Activated CD8-positive, alpha-beta T cell treated with anti-CD3 and anti-CD28 coated beads for 36 hours (primary cell): Measurements from ENCODE around the gene DRC3. TPM values are rescaled to one million over a fixed set of nuclear protein-coding genes. Genes with fewer than 3 reads are reported as not detected.

Experiments used
- ATAC-seq: fragments of 200-7000 bp; cut with Tn5 transposase; one replicate; pipeline ENCODE4 v1.10.0; 2021; ENCODE audit warnings: mild to moderate bottlenecking, moderate library complexity
- CTCF ChIA-PET: fragments of 350-600 bp; sonication (Branson Sonifier 250); formaldehyde crosslinking; loops from one replicate; lab custom pipeline; 2021; ENCODE audit warnings: antibody characterized with exemption; lab: Charles Lee
- POLR2A ChIA-PET: fragments of 350-600 bp; sonication (Branson Sonifier 250); formaldehyde crosslinking; loops from one replicate; lab custom pipeline; 2021; ENCODE audit warnings: antibody characterized with exemption; lab: Charles Lee
- DNase-seq: peaks from one replicate; pipeline ENCODE4 v3.0.0-alpha.2; 2020
- H3K27ac Mint-ChIP-seq: one replicate; pipeline ENCODE4 v1.8.0; 2021; ENCODE audit warnings: mild to moderate bottlenecking, mixed read lengths
- H3K27me3 Mint-ChIP-seq: one replicate; pipeline ENCODE4 v1.8.0; 2021; ENCODE audit warnings: mixed read lengths
- H3K36me3 Mint-ChIP-seq: one replicate; pipeline ENCODE4 v1.8.0; 2021; ENCODE audit warnings: low read depth, mixed read lengths
- H3K4me1 Mint-ChIP-seq: one replicate; pipeline ENCODE4 v1.8.0; 2021; ENCODE audit warnings: low read depth, mixed read lengths
- H3K4me3 Mint-ChIP-seq: one replicate; pipeline ENCODE4 v1.8.0; 2021; ENCODE audit warnings: mild to moderate bottlenecking, moderate library complexity, mixed read lengths
- H3K9me3 Mint-ChIP-seq: one replicate; pipeline ENCODE4 v1.8.0; 2021; ENCODE audit warnings: mixed read lengths
- intact Hi-C: fragments of 100-400 bp; cut with micrococcal nuclease; formaldehyde crosslinking; loops from one replicate; pipeline ENCODE4 v1.10.0; 2022
- total RNA-seq, 2 experiments: library from RNA; stranded (reverse); gene quantifications; one replicate each; pipeline ENCODE4 v1.2.3, GENCODE V29; 2021
- TF ChIP-seq, protein P1 (sequence below): fragments of 200-600 bp; IDR thresholded peaks from one replicate; pipeline ENCODE4 v1.8.0; 2022; ENCODE audit warnings: antibody characterized with exemption, mild to moderate bottlenecking

Gene DRC3
- total RNA-seq, 2 experiments from 2014 or later = 0.25 TPM; not detected in 1

DNA sequence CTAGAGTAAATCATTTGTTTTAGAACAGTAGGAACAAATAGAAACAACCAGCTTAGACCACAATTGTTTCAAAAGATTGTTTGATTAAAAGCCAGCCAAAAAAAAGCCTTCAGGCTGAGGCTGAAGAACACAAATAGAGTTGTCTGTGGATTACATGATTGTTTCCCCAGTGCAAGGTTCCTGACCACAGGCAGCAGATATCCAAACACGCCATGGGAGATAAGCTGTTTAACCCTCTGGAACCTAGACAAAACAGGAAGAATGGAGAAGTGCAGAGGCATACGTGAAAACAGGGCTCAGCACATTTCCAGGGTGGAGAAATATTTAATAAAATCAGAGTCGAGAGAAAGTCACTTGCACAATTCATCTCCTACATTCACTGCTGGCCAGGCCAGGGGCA lies 45.3 kb downstream of the DRC3 start:
- ChIA-PET POLR2A (interaction anchor here (1.4 kb wide), 1 partner anchor 9 kb away, joined by 3 read pairs; no protein-coding TSS in a partner anchor), CTCF (no interaction called here)
- ATAC-seq = no peak
- Mint-ChIP-seq H3K4me3 (no peak overlapping the region), H3K27me3 (no peaks in the 10 kb centered on the region), H3K9me3 (no peaks in the 10 kb centered on the region), H3K27ac (no peak overlapping the region), H3K4me1 (peaks cover 6% of the 10 kb centered on the region), H3K36me3 (peaks cover 3% of the 10 kb centered on the region)
- DNase-seq = no peak
- TF ChIP-seq, protein P1, sequence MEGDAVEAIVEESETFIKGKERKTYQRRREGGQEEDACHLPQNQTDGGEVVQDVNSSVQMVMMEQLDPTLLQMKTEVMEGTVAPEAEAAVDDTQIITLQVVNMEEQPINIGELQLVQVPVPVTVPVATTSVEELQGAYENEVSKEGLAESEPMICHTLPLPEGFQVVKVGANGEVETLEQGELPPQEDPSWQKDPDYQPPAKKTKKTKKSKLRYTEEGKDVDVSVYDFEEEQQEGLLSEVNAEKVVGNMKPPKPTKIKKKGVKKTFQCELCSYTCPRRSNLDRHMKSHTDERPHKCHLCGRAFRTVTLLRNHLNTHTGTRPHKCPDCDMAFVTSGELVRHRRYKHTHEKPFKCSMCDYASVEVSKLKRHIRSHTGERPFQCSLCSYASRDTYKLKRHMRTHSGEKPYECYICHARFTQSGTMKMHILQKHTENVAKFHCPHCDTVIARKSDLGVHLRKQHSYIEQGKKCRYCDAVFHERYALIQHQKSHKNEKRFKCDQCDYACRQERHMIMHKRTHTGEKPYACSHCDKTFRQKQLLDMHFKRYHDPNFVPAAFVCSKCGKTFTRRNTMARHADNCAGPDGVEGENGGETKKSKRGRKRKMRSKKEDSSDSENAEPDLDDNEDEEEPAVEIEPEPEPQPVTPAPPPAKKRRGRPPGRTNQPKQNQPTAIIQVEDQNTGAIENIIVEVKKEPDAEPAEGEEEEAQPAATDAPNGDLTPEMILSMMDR = no peak
- intact Hi-C loops = no loop called here

DNA sequence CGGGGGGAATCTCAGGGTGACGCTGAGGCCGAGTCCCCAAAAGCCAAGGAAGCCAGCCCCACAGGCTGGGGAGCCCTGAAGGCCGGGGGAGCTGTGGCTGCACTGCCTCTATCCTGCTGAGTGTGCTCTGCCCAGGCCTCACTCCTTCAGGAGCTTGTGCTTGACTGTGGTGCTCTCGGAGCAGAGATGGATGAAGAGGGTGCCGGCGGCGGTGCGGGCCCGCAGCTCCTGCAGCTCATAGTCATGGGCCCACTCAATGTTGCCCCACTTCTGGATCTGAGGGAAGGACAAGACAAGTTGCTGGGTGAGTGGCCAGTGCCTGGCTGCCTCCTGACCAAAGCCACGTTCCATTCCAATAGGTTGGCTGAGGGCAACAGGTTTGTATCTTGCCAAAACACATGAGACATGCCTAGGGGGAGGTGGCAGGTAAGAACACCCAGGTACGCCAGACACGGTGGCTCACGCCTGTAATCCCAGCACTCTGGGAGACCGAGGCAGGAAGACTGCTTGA lies 45.8 kb downstream of the DRC3 start:
- H3K4me3 Mint-ChIP-seq = no peak overlapping the region
- intact Hi-C loops = no loop called here
- no peak overlapping the region for H3K27ac Mint-ChIP-seq
- POLR2A ChIA-PET = no interaction called here
- H3K27me3 Mint-ChIP-seq = no peaks in the 10 kb centered on the region
- peaks cover 6% of the 10 kb centered on the region for H3K36me3 Mint-ChIP-seq
- H3K9me3 Mint-ChIP-seq = no peaks in the 10 kb centered on the region
- TF ChIP-seq, protein P1 = no peak
- ATAC-seq (no peak), DNase-seq (no peak)
- peaks cover 6% of the 10 kb centered on the region for H3K4me1 Mint-ChIP-seq
- CTCF ChIA-PET = no interaction called here

DNA sequence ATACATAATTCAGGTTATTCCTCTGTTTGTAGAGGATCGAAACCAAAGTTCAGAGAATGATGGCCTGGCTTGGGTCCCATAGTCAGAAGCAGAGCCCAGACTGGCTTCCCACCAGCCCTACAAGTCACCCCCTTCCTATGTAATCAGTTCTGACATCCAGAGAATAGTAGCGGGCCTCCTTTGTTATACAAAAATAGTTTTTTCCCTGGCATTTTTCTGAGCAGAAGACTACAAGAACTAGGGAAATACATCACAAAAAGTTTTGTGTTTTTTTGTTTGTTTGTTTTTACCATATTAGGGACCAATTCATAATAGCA lies 47.1 kb downstream of the DRC3 start:
- no peaks in the 10 kb centered on the region for H3K27me3 Mint-ChIP-seq
- H3K36me3 Mint-ChIP-seq = peaks cover 7% of the 10 kb centered on the region
- CTCF ChIA-PET = no interaction called here
- intact Hi-C loops = no loop called here
- ATAC-seq = no peak
- H3K4me3 Mint-ChIP-seq = no peak overlapping the region
- POLR2A ChIA-PET = no interaction called here
- H3K4me1 Mint-ChIP-seq = peaks cover under 1% of the 10 kb centered on the region
- no peak for DNase-seq
- TF ChIP-seq, protein P1 = no peak
- H3K9me3 Mint-ChIP-seq = no peaks in the 10 kb centered on the region
- no peak overlapping the region for H3K27ac Mint-ChIP-seq

DNA sequence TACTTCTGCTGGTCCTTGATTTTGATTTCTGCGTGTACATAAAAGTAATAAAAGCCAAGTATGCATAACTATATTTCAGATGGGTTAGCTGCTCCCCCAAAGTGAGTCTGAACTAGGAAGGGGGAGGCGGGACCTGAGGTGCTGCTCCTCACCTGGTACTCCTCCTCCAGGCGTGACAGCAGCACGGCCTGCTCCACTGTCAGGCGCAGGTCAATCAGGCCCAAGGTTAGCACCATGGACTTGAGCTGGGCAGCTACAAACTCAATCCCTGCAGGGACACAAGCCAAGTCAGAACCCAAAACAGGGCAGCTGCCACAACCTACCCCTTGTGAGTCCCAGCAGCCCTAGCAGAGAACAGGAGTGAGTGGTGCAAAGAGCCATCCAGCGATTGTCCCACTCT lies 48.3 kb downstream of the DRC3 start:
- TF ChIP-seq, protein P1 = no peak
- H3K27me3 Mint-ChIP-seq = no peaks in the 10 kb centered on the region
- DNase-seq = no peak
- no peak overlapping the region for H3K27ac Mint-ChIP-seq
- no peak overlapping the region for H3K4me3 Mint-ChIP-seq
- ChIA-PET CTCF (interaction anchor here (6.6 kb wide), 1 partner anchor 13 kb away, joined by 47 read pairs; no protein-coding TSS in a partner anchor), POLR2A (no interaction called here)
- H3K36me3 Mint-ChIP-seq = peaks cover 5% of the 10 kb centered on the region
- intact Hi-C loops = no loop called here
- no peaks in the 10 kb centered on the region for H3K9me3 Mint-ChIP-seq
- H3K4me1 Mint-ChIP-seq = peaks cover 8% of the 10 kb centered on the region
- ATAC-seq = no peak

DNA sequence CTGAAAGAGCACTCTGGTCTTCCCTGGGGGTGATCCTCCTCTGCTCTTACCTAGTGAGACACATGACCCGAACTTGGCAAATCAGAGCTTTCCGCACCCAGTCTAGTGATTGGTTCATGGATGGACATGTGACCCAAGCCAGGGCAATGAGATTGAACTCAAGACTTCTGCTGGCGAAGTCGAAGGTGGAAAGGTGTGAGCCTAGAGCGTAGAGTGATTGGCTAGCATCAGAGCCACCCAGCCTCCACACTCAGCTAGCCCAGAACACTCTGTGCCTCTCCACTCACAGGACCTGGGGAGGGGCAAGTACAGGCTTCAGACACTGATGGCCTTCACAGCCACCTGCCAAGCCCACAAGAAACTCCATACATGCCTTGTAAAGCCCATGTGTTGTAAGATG lies 48.7 kb downstream of the DRC3 start:
- DNase-seq (no peak), ATAC-seq (no peak)
- CTCF ChIA-PET = interaction anchor here (6.6 kb wide), 1 partner anchor 13 kb away, joined by 47 read pairs; no protein-coding TSS in a partner anchor
- H3K9me3 Mint-ChIP-seq = no peaks in the 10 kb centered on the region
- no peak overlapping the region for H3K27ac Mint-ChIP-seq
- intact Hi-C loops = no loop called here
- TF ChIP-seq, protein P1 = no peak
- H3K4me1 Mint-ChIP-seq = peaks cover 12% of the 10 kb centered on the region
- no peaks in the 10 kb centered on the region for H3K27me3 Mint-ChIP-seq
- no peak overlapping the region for H3K4me3 Mint-ChIP-seq
- H3K36me3 Mint-ChIP-seq = peaks cover 7% of the 10 kb centered on the region
- POLR2A ChIA-PET = no interaction called here
